T-helper 2 cell treated with Interferon-gamma antibody and Interleukin-4, amounts not matched to agents 5 μg/mL and 100 μg/mL, for 36 hours (primary cell): ENCODE results near the gene CALB2.

Source experiments
- DNase-seq: peaks from one replicate; pipeline ENCODE4 v3.0.0; 2021; ENCODE audit warnings: low spot score
- H3K27ac Mint-ChIP-seq: one replicate; pipeline ENCODE4 v1.8.0; 2021; ENCODE audit warnings: mild to moderate bottlenecking, mixed read lengths
- H3K27me3 Mint-ChIP-seq: one replicate; pipeline ENCODE4 v1.8.0; 2021; ENCODE audit warnings: low read depth, mixed read lengths
- H3K36me3 Mint-ChIP-seq: one replicate; pipeline ENCODE4 v1.8.0; 2021; ENCODE audit warnings: low read depth, mixed read lengths
- H3K4me1 Mint-ChIP-seq: one replicate; pipeline ENCODE4 v1.8.0; 2021; ENCODE audit warnings: low read depth, mixed read lengths
- H3K4me3 Mint-ChIP-seq: one replicate; pipeline ENCODE4 v1.8.0; 2022; ENCODE audit warnings: mild to moderate bottlenecking, moderate library complexity, mixed read lengths
- H3K9me3 Mint-ChIP-seq: one replicate; pipeline ENCODE4 v1.8.0; 2021; ENCODE audit warnings: mixed read lengths

Gene CALB2

DNA sequence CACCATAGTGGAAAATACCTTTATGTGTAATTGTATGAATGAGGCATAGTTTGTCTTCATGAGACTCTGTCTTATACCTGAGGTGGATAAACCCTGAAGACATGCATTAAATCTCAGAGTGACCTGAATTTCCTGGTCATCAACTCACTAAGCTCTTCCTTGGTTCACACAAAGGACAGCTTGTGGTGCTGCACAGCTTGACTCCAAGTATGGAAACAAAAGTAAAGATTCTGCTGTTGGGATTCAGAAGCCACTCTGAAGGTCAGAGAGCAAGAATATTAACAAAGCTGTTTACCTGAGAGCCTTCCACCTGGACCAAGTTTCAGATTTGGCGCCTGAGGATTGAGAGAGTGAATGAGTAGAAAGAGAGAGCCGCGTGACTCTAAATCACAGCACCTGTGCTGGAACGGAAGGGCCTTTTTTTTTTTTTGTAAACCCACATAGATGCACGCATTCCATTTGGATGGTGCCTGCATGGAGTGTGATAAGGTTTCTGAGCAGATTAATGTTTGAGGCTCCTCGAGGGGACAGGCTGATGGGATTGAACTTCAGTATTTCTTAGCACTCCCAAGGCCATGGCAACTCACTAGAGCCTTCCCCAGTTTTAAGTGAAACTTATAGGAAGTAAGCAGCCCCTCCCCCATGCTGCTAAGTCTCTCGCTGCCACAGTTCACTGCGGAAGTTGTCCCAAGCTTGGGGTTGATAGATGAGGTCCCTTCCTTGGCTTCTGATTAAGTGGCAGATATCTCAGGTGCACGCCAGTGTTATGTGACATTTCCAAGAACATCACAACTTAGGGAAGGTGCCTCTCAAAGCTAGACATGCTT, 28.7 kb downstream of the CALB2 start:
- DNase-seq, result no peak
- peaks cover 5% of the 10 kb centered on the region for H3K27me3 Mint-ChIP-seq
- H3K27ac Mint-ChIP-seq, result no peak overlapping the region
- H3K9me3 Mint-ChIP-seq, result no peaks in the 10 kb centered on the region
- H3K36me3 Mint-ChIP-seq, result no peaks in the 10 kb centered on the region
- H3K4me3 Mint-ChIP-seq, result no peak overlapping the region
- H3K4me1 Mint-ChIP-seq, result peaks cover 3% of the 10 kb centered on the region

- Mint-ChIP-seq H3K27ac (no peak overlapping the region), H3K27me3 (peaks cover 10% of the 10 kb centered on the region), H3K4me3 (no peak overlapping the region), H3K4me1 (peaks cover 3% of the 10 kb centered on the region), H3K9me3 (no peaks in the 10 kb centered on the region), H3K36me3 (no peaks in the 10 kb centered on the region)
- DNase-seq, result no peak
Measured at GRCh38 chr16:71389330-71389729, 30.8 kb downstream of the CALB2 start.

DNA sequence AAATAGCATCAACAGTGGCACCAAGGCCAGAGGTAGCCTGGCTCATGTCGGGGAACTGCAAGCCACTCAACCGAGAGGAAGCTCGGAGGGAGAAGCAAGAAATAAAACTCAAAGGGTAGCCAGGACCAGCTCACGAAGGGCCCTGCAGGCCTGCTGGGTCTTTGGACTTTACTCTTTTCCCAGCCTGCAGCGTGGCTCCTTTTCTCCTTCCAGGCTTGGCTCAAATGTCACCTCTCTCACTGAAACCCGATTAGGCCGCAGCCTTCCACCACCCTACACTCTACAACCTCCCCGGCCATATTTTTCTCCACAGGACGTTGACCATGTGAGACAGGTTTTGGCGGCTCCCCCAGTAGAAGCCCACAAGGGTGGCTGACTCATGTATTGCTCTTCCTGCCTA, 38.1 kb downstream of the CALB2 start:
- no peak overlapping the region for H3K27ac Mint-ChIP-seq
- no peaks in the 10 kb centered on the region for H3K36me3 Mint-ChIP-seq
- peaks cover 12% of the 10 kb centered on the region for H3K27me3 Mint-ChIP-seq
- H3K4me3 Mint-ChIP-seq, result no peak overlapping the region
- no peaks in the 10 kb centered on the region for H3K4me1 Mint-ChIP-seq
- H3K9me3 Mint-ChIP-seq, result no peaks in the 10 kb centered on the region
- DNase-seq, result no peak

DNA sequence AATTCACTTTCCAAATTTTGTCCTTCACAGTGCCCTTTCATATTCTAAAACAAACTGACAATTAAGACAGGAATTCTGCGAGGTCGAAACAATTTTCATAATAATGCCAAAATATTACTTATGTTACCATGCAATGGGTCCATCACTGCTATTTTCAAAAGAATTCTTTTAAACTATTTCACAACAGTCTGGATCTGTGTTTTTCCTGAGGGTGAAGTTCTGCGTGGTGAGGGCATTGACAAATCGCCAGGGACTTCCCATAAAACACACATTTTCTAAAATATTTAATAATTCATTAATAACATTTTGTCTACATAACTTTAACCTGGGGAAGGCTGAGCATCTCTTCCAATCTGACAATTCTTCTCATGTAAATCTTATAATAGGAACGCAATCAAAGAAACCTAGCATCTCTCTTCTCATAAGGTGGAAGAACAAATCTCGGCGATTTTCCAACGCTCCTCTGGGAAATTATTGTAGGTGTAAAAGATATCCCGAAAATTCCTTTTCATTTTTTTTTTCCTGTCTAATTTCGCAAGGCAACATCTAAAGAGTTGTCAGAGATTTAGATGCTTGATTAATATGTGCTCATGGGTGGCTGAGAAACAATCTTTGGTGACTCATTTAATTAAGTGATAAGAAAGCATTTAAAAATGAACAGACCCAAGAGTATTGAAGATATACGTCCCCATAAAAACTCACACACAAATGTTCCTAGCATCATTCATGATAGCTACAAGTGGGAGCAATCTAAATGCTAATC, 41.5 kb downstream of the CALB2 start:
- Mint-ChIP-seq H3K4me3 (no peak overlapping the region), H3K9me3 (peaks cover 3% of the 10 kb centered on the region), H3K4me1 (no peaks in the 10 kb centered on the region), H3K36me3 (no peaks in the 10 kb centered on the region), H3K27me3 (peaks cover 12% of the 10 kb centered on the region), H3K27ac (no peak overlapping the region)
- no peak for DNase-seq

GRCh38 chr16:71402007-71402406, 43.5 kb downstream of the CALB2 start:
- Mint-ChIP-seq H3K9me3 (peaks cover 3% of the 10 kb centered on the region), H3K4me1 (peaks cover 10% of the 10 kb centered on the region), H3K36me3 (no peaks in the 10 kb centered on the region), H3K4me3 (no peak overlapping the region), H3K27ac (no peak overlapping the region), H3K27me3 (peaks cover 13% of the 10 kb centered on the region)
- no peak for DNase-seq

- H3K4me1 Mint-ChIP-seq, result peaks cover 16% of the 10 kb centered on the region
- H3K4me3 Mint-ChIP-seq, result no peak overlapping the region
- peaks cover 3% of the 10 kb centered on the region for H3K9me3 Mint-ChIP-seq
- H3K27ac Mint-ChIP-seq, result no peak overlapping the region
- H3K27me3 Mint-ChIP-seq, result peaks cover 14% of the 10 kb centered on the region
- H3K36me3 Mint-ChIP-seq, result no peaks in the 10 kb centered on the region
- no peak for DNase-seq
Measured at GRCh38 chr16:71402674-71403073, 44.2 kb downstream of the CALB2 start.

GRCh38 chr16:71404364-71404763, 45.8 kb downstream of the CALB2 start:
- no peak overlapping the region for H3K4me3 Mint-ChIP-seq
- peaks cover 26% of the 10 kb centered on the region for H3K27me3 Mint-ChIP-seq

DNA sequence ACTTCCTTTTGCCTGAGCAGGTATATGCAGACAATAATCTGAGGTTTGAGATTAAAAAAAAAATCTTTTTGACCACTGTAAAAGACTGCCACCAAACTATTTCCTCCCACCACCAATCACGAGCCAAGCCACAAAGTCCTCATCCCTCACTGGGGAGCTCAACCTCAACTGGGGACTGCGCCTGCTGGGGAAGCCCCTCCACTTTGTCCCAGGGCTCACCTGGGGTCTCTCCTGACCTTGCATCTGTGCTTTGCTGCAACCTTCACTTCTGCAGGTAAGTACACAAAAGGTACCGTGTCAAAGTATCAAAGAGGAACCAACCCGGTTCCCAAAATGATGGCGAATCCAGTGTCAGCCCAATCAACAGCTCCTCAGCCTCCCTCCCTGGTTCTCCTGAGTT, 47.8 kb downstream of the CALB2 start:
- DNase-seq, result no peak
- H3K36me3 Mint-ChIP-seq, result no peaks in the 10 kb centered on the region
- H3K4me1 Mint-ChIP-seq, result peaks cover 24% of the 10 kb centered on the region
- peaks cover 3% of the 10 kb centered on the region for H3K9me3 Mint-ChIP-seq
- H3K27me3 Mint-ChIP-seq, result peaks cover 32% of the 10 kb centered on the region
- H3K4me3 Mint-ChIP-seq, result no peak overlapping the region
- H3K27ac Mint-ChIP-seq, result no peak overlapping the region

More at GRCh38 chr16:71404364-71404763, 45.8 kb downstream of the CALB2 start:
- peaks cover 3% of the 10 kb centered on the region for H3K9me3 Mint-ChIP-seq
- H3K27ac Mint-ChIP-seq, result no peak overlapping the region
- no peak for DNase-seq
- H3K4me1 Mint-ChIP-seq, result peaks cover 24% of the 10 kb centered on the region
- no peaks in the 10 kb centered on the region for H3K36me3 Mint-ChIP-seq

GRCh38 chr16:71406724-71407123, 48.2 kb downstream of the CALB2 start:
- no peak for DNase-seq
- no peak overlapping the region for H3K27ac Mint-ChIP-seq
- peaks cover 24% of the 10 kb centered on the region for H3K4me1 Mint-ChIP-seq
- peaks cover 3% of the 10 kb centered on the region for H3K9me3 Mint-ChIP-seq
- peaks cover 33% of the 10 kb centered on the region for H3K27me3 Mint-ChIP-seq
- H3K36me3 Mint-ChIP-seq, result no peaks in the 10 kb centered on the region
- no peak overlapping the region for H3K4me3 Mint-ChIP-seq

DNA sequence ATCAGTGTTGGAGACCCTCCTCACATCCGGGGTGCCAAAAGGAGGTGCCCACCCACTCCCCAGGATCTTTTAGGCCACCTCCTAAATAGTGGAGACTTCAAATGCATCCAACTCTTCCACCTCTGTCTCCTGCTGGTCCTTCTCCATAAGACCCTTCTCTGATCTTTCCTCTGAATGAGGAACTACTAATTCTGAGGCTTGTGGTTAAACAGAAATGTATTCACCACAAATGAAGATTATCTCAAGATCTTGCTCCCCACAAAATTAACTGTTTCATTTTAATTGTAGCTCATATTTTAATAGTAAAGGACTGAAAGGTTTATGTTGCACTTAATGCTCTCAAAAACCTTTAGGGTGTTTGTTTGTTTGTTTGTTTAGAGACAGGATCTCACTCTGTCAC, 49.2 kb downstream of the CALB2 start:
- Mint-ChIP-seq H3K27ac (no peak overlapping the region), H3K27me3 (peaks cover 34% of the 10 kb centered on the region), H3K4me3 (peak overlapping the region; percentile 33), H3K4me1 (peaks cover 25% of the 10 kb centered on the region), H3K36me3 (no peaks in the 10 kb centered on the region), H3K9me3 (peaks cover 3% of the 10 kb centered on the region)
- DNase-seq, result no peak

GRCh38 chr16:71408536-71408935, 50.0 kb downstream of the CALB2 start:
- DNase-seq, result no peak
- H3K4me3 Mint-ChIP-seq, result no peak overlapping the region
- no peaks in the 10 kb centered on the region for H3K36me3 Mint-ChIP-seq
- H3K27me3 Mint-ChIP-seq, result peaks cover 36% of the 10 kb centered on the region
- H3K9me3 Mint-ChIP-seq, result peaks cover 3% of the 10 kb centered on the region
- H3K4me1 Mint-ChIP-seq, result peaks cover 27% of the 10 kb centered on the region
- no peak overlapping the region for H3K27ac Mint-ChIP-seq

DNA sequence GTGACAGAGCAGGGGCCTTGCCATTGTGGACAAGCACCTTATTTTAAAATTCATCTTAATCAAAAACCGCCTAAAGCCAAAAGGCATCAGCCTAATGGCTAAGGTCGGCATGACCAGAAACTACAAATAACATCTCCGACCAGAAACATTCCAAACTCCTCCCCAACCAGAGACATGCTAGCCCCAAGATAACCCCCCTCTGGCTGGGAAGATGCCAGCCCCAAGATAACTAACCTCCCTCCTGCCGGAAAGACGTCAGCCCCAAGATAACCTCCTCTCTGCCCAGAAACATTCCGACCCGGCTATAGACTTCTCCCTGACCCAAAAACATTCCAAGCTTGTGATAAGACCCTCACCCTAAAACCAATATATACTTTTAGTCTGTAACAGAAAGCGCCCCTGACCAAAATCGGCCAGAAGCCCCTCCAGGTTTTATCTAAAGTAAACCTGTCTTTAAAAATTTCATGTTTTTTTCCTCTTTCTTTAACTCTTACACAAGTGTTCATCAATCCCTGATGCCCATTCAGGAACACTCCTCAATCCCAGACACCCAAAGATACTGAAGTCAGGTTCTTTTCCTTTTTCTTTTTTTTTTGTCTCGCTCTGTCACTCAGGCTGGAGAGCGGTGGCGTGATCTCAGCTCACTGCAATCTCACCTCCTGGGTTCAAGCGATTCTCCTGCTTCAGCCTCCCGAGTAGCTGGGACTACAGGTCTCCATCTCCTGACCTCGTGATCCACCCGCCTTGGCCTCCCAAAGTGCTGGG, 50.7 kb downstream of the CALB2 start:
- no peaks in the 10 kb centered on the region for H3K36me3 Mint-ChIP-seq
- no peak overlapping the region for H3K27ac Mint-ChIP-seq
- peaks cover 27% of the 10 kb centered on the region for H3K4me1 Mint-ChIP-seq
- no peak for DNase-seq
- peaks cover 3% of the 10 kb centered on the region for H3K9me3 Mint-ChIP-seq
- H3K4me3 Mint-ChIP-seq, result no peak overlapping the region
- peaks cover 36% of the 10 kb centered on the region for H3K27me3 Mint-ChIP-seq

DNA sequence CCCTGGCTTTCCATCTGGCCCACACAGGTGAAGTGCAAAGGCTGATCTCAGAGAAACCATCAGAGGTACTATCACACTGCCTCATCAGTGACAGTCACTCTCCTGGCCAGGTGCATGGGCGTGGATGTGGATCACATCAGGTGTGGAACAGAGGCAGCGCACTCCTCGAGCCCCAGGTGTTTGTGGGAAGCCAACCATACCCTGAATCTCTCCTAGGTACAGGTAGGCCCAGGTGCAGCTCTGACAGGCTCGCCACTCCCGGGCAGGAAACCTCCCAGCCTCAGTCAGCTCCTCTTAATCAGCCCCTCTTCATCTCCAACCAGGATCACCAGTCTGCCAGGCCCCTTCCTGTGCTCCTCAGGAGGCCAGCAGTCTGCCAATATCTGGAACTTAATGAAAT, 51.6 kb downstream of the CALB2 start:
- peaks cover 36% of the 10 kb centered on the region for H3K27me3 Mint-ChIP-seq
- peaks cover 27% of the 10 kb centered on the region for H3K4me1 Mint-ChIP-seq
- H3K36me3 Mint-ChIP-seq, result no peaks in the 10 kb centered on the region
- no peak overlapping the region for H3K27ac Mint-ChIP-seq
- no peak for DNase-seq
- H3K9me3 Mint-ChIP-seq, result no peaks in the 10 kb centered on the region
- H3K4me3 Mint-ChIP-seq, result no peak overlapping the region
